Measurements from ENCODE around the gene TOX2.

The TOX2 gene

GRCh38 chr20:43960231-43960630 lies 45.6 kb downstream of the TOX2 start:
- no peak for DNase-seq

- DNase-seq = no peak
Measured at GRCh38 chr20:43961116-43961515, 46.5 kb downstream of the TOX2 start.

DNA sequence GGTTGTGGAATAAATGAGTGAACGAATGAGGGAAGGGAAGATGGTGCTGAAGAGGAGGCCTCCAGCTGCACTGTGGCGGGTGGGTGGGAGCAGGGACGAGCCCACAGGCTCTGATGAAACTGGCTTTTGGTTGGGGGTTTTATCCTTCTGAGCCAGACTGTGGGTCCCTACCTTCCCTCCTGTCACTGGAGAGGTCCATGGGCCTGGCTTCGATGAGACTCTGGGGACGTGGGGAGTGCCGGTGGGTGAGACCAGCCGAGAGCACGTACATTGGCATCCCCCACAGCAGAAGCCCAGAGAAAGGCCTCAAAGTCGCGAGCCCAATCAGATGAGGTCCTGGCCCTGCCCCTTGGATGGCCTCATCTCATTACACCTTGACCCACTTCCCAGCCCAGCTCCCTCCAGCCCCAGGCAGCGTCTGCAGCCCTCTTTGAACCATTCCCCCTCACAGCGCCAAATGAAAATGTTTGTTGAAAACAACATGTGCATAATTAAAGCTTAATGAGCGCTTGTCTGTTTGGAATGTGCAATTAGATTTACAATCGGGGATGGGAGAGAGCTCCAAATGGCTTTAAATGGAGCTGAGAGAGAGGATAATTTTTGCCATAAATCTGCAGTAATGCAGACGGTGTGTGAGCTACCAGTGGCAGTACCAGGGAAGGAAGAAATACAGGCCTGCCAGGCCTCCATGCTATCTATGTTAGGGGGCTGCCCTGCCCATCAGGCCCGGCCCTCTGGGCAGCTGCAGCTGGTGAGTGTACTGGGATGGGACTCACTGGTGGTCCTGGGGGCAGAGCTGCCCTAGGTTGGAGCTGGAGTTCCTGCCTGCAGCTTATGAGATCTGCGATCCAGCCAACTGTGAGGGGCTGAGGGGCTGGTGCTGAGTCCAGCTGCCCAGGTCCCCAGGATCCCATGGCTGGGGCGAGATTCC lies 47.2 kb downstream of the TOX2 start:
- DNase-seq = no peak

GRCh38 chr20:43962530-43962929 lies 47.9 kb downstream of the TOX2 start:
- no peak for DNase-seq

GRCh38 chr20:43963233-43963632 lies 48.6 kb downstream of the TOX2 start:
- DNase-seq = no peak

DNA sequence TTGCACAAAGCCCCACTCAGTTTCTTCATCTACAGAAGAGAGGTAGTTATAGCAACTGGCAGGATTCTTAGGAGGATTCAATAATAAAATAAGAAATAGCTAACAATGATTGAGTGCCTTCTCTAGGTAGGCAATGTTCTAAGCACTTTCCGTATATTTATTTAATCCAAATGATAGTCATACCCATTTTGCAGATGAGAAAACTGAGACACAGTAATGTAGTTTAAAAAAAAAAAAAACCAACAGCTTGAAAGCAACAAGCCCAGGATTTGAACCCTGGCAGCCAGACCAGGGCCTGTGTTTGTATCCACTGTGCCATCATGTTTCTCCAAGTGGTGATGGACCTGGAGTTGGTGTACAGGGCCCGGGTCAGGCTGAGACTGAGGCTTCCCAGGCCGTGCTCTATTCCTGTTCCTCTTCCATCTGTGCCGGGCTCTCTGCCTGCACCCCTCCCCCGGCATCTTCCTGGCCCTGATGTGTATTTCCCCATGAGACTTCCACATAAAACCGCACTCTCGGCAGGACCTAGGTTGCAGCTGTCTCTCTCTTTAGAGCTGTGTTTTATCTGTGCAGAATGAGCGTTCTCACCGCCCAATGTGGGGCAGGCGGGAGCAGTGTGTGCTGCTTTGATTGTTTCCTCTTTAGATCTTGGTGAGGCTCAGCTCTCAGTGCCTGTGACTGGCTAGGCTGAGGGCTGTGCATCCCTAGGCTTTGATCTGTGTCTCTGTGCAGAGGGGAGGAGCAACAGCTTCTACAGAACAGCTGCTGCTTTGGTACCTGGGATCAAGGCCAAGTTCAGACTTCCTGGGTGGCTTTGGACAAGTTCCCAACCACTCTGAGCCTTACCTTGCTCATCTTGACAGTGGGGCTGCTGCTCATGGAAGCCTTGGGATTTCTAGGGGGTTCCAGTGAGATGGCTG lies 49.5 kb downstream of the TOX2 start:
- peak; percentile 92 for DNase-seq

DNA sequence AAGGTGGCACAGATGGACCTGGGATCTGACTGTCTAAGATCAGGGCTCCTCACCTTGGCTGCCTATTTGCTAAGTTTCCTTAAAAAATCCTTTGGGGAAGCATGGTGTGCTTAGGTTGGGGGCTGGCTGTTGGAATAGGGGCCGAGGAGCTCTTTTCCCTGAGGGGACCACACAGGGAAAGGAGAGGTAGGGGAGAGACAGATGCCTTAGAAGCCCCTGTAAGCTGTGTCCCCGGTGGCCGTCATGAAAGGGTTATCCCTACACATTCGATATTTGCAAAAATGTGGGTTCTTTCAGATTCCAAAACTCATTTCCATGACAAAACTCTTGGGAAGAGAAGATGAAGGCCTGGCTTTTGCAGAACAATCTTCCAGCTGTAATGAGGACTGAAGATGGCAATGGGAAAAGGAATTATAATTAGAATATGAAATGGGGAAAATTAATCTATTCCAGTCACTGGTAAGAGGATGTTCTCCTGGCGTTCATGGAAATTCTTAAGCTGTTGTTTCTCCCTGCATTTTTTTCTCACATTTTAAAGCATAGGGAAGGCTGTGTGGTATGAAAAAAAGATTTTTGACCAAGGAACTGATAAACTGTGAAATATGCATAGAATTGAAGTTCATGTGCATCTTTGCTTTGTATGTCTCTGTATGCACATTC lies 53.8 kb downstream of the TOX2 start:
- no peak for DNase-seq

DNA sequence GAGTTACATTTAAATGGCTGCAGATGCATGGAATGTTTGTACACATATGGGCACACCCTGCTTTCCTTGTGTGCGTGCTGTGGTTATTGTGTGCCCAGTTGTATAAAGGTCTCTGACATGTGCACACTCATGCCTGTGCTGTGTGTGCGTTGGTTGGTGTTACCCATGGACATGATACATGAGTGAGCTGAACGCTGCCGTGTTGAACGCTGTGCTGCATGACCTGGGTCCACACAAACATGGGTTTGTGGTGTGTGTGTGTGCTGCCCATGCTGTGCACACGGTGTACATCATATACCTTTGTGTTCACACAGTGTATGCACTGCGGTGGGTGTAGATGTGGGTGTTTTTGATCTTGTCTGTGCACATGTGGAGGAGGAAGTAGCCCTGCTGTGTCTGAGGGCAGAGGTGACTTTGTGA lies 54.4 kb downstream of the TOX2 start:
- DNase-seq = no peak

- no peak for DNase-seq
Measured at GRCh38 chr20:43969501-43970182, 55.0 kb downstream of the TOX2 start.

DNA sequence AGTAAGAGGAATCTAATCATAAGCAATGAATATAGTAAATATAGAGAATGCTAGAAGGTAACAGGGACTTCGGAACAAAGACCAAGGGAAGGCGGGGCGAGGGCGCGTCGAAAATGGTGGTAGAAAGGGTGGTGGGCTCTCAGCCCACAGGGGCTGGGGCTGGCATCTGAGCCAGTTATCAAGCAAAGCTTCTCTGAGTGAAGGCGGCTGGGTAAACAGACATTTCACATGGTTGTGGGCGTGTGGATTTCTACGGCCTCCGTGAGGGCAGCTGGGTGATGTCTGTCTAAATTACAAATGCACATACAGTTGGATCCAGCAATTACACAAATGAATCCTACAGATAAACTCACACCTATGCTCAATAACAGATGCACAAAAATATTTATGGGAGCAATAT lies 56.6 kb downstream of the TOX2 start:
- DNase-seq = no peak

- DNase-seq = no peak
Measured at GRCh38 chr20:43972051-43972450, 57.4 kb downstream of the TOX2 start.

GRCh38 chr20:43972692-43973091 lies 58.0 kb downstream of the TOX2 start:
- DNase-seq = no peak

DNA sequence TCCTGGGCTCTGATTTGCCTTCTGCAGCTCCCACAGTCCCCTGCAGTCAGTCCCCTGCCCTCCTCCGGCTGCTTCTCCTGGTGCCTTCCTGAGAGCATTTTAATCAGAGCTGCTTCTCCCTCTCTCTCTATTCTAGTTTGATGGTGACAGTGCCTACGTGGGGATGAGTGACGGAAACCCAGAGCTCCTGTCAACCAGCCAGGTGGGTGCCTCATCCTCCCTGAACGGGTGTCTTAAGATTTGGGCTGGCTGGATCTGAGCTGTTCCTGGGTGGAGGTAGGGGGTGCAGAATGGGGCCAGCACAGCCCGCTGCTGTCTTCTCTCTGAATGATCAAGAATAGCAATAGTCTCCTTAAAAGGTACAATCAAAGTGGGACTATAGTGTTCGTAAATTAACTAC lies 58.6 kb downstream of the TOX2 start:
- no peak for DNase-seq

DNA sequence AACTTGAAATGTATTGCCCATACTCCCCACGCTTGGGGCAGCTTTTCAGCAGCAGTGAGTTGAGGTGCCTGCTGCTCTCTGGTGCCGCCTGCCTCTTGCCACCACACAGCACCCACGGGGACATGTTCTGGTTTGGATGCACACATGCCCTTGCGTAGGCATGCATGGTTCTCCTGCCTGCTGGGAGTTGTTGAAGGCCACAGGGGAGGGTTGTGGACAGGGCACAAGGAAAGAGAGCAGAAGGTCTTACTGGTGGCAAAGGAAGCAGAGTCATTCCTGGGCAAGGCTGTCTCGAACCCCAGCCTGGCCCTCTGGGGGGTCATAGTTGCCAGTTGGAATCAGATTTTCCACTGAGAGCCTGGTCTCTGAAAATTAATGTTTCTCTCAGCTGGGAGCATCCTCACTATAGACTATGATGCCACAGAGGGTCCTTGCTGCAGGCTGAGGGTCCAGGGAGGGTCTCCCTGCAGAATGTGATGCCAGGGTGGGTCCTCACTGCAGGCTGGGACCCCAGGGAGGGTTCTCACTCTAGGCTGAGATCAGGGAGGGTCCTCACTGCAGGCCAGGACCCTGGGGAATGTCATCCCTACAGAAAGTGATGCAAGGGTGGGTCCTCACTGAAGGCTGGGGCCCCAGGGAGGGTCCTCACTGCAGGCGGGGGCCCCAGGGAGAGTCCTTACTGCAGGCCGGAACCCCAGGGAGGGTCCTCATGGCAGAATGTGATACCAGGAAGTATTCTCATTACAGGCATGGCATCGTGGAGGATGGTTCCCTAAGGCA lies 59.2 kb downstream of the TOX2 start:
- no peak for DNase-seq

- DNase-seq = no peak
Measured at GRCh38 chr20:43974695-43975094, 60.0 kb downstream of the TOX2 start.

DNA sequence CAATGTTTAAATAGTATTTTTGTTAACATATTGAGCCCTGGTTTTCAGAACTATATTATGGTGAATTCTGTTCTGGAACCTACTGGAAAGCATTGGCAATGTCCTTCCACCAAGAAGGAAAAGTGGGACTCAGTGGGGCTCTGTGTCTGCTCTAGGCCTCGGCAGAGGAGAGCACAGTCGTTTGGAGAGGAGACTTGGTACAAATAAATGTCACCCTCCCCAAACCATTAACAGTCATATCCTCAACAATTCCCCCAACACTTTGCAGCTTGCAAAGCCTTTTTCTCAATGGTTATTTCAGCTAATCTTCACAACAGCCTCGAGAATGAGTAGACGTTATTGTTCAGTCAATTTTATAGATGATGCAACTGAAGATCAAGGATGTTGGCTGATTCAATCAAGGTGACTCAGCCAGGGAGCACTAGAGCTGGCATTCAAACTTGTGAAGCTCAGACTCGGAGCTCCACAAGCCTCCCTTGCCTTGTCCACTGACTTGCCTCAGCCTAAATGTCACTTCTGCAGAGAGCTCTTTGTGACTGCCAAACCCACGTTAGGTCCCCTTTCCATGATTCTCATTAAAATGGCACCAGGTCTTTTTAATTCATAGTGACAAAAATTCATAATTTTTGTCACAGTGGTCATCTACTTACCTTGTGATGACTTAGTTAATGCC lies 60.6 kb downstream of the TOX2 start:
- DNase-seq = peak; percentile 96

DNA sequence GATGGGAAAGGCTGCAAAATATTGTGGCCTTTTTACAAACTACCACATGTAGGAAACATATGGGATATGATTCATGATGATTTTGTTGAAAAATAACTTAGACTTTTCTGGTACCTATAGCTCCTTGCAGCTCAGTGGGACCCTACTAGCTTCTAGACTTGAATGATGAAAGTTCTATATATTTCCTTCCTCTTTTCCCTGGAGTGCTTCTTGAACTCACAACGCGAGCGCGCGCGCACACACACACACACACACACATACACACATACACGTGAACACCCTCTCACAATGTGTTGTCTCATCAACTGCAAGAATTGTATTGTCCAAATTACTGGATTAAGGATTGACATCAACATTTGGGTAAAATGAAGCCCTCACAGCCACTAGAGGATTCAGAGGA lies 61.9 kb downstream of the TOX2 start:
- no peak for DNase-seq

DNA sequence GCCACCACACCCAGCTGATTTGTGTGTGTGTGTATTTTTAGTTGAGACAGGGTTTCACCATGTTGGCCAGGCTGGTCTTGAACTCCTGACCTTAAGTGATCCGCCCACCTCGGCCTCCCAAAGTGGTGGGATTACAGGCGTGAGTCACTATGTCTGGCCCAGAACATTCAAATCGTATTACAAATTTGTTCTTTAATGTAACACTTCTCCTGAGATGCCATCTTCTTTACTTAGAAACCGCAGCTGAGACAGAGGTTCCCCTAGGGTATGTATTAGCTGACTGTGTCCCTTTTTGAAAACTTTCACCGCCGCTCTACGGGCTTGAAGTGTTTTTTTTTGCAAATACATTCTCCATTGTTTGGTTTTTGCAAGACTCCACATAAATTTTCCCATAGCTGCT lies 62.6 kb downstream of the TOX2 start:
- DNase-seq = peak; percentile 27

GRCh38 chr20:43977962-43978361 lies 63.3 kb downstream of the TOX2 start:
- no peak for DNase-seq

DNA sequence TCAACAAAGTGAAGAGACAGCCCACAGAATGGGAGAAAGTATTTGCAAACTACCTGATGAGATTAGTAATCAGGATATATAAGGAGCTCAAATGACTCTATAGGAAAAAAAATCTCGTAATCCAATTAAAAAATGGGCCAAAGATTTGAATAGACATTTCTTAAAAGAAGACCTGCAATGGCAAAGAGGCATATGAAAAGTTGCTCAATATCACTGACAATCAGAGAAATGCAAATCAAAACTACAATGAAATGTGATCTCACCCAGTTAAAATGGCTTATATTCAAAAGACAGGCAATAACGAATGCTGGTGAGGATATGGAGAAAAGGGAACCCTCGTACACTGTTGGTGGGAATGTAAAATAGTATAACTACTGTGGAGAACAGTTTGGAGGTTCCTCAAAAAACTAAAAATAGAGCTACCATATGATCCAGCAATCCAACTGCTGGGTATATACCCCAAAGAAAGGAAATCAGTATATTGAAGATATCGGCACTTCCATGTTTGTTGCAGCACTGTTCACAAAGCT lies 65.0 kb downstream of the TOX2 start:
- no peak for DNase-seq

DNA sequence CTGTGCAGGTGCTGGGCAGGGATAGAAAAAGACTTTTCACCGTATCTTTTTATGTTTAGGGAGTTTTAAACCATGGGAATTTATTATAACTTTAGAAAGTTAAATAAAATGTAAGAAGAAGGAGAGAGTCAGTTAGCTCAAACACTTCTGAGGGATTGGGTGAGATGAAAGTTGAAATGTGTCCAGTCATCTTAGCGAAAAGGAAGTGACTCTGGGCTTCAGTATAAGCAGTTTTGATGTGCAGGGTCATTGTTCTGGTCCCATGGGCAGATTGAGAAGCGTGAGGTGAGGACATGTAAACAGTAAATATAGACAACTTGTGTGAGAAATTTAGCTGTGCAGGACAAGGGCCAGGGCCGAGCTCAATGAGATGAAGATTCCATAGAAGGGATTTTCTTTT lies 66.9 kb downstream of the TOX2 start:
- DNase-seq = no peak

Measured in fibroblast of upper back skin (primary cell).